T-helper 22 cell (primary cell): ENCODE results near the gene MOBP.
"Not testable (repeated sequence)": the region's sequence is repeated elsewhere in the genome, so short reads cannot be mapped to it uniquely, and the experiment has no call there.

ENCODE experiments used
- DNase-seq: peaks from one replicate; pipeline ENCODE4 v3.0.0-alpha.2; 2020; ENCODE audit warnings: low read depth

The MOBP gene

GRCh38 chr3:39453134-39453533 is 14.3 kb upstream of the MOBP start:
- DNase-seq: no peak

DNA sequence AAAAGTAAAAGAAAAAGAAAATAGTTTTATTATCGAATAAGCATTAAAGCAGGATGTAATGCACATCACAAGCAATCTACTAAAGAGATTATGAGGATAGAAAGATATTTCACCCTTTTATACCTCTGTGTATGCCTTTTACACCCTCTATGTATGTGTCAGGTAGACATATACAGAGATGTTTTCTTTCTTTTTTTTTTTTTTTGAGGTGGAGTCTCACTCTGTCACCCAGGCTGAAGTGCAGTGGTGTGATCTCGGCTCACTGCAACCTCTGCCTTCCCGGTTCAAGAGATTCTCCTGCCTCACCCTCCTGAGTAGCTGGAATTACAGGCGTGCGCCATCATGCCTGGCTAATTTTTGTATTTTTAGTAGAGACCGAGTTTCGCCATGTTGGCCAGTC is 13.6 kb upstream of the MOBP start:
- DNase-seq: not testable (repeated sequence)

GRCh38 chr3:39454591-39455217 is 12.8 kb upstream of the MOBP start:
- DNase-seq: no peak

DNA sequence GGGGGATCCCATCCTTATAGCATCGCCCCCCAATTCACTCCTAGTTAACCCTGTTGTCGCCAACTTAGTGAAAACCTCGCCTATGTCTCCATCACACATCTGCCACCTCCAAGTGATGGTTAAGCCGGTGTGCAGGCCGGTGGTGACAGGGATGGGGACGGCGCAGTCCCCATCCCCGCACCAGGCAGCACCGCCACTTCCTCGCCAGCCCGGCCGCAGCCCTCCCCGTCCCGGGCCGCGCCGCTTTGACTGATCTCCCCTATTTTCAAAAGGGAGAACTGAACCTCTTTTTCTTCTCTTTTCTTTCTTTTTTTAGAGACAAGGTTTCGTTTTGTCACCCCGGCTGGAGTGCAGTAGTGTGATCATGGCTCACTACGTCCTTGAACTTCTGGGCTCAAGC is 11.3 kb upstream of the MOBP start:
- no peak for DNase-seq

- no peak for DNase-seq
Measured at GRCh38 chr3:39457361-39457760, 10.1 kb upstream of the MOBP start.

DNA sequence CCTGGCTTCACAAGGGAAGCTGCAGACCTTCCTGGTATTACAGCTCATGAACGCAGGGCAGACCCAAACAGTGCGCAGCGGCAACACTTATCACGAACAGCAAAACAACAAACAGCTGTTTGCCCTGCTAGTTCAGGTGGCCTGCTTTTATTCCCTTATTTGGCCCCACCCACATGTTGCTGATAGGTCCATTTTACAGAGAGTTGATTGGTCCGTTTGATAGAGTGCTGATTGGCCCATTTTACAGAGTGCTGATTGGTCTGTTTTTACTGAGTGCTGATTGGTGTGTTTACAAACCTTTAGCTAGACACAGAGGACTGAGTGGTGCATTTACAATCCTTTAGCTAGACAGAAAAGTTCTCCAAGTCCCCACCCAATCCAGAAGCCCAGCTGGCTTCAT is 8.9 kb upstream of the MOBP start:
- DNase-seq: not testable (repeated sequence)

GRCh38 chr3:39460677-39461076 is 6.8 kb upstream of the MOBP start:
- DNase-seq: no peak

- DNase-seq: no peak
Measured at GRCh38 chr3:39463269-39463668, 4.2 kb upstream of the MOBP start.

DNA sequence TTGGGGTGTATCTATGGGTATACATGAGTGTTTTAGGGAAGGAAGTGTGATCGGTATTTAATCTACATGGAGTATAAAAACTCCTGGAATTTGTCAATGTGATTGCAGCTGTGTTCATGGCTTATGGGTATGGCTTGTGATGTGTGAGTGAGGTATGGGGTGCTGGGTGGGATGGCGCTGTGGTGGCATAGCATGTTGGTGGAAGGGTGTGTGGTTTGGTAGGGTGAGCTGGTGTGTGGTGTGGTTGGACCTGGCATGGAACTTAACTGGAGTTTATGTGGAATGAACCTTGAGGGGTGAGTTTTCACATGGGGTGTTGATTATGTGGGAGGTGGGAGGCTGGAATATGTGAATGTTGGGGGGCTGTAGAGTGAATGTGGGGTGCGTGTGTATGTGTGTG is 492 bp upstream of the MOBP start:
- DNase-seq: no peak

- DNase-seq: no peak
Measured at GRCh38 chr3:39468108-39468436, 592 bp downstream of the MOBP start.

DNA sequence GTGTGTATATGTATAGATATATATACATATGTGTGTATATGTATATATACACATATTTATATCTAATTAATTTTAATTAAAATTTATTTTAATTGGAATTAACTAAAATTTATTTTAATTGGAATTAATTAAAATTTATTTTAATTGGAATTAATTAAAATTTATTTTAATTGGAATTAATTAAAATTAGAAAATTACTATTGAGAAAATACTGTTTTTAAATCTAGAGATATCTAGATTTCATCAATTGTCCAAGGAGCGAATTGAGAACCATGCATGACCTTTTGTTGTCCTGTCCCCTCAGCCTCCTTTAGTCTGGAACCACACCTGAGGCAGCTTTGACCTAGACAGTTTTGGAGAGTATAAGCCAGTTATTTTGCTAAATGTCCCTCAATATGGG is 1.8 kb downstream of the MOBP start:
- no peak for DNase-seq

GRCh38 chr3:39469945-39470344 is 2.5 kb downstream of the MOBP start:
- no peak for DNase-seq

- no peak for DNase-seq
Measured at GRCh38 chr3:39471652-39472051, 4.2 kb downstream of the MOBP start.

DNA sequence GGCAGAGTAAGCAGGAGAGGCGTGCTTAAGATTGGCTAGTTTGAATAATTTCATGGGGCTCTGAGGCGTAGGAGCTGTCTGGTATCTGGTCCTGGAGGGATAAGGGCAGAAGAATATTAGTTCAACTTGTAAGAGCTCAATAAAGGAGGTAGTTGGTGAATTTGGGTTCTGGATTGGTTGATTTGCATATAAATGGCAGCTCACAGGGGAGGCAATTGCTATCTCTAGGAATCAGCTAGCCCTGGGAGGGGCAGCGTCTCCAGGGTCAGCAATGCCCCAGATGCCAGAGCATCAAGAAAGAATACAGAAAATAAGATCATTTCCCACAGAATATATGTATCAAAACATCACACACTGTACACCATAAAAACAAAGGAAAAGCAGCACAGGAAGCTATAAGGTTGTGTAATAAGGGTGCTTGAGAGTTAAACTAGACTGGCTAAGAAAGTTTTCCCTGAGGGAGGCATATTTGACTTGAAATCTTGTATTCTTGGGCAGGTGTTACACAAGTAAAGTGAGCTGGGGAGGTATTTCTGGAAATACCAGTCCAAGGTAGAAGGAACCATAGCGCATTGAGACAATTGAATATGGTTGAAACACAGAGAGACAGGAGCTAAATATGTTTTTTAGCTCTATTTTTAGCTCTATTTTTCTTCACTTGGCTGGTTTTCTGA is 6.1 kb downstream of the MOBP start:
- DNase-seq: no peak

DNA sequence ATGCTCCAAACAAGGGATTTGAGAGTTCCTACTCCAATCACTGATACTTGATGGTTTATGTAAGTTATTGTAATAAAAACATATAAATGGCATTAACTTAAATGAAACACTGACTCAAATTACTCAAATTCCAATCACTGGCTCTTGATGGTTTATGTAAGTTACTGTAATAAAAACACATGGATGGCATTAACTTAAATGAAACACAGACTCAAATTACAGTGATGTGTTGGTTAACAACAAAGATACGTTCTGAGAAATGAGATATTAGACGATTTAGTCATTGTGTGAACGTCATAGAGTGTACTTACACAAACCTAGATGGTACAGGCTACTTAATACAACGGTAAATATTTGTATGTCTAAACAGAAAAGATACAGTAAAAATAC is 6.6 kb downstream of the MOBP start:
- DNase-seq: no peak

DNA sequence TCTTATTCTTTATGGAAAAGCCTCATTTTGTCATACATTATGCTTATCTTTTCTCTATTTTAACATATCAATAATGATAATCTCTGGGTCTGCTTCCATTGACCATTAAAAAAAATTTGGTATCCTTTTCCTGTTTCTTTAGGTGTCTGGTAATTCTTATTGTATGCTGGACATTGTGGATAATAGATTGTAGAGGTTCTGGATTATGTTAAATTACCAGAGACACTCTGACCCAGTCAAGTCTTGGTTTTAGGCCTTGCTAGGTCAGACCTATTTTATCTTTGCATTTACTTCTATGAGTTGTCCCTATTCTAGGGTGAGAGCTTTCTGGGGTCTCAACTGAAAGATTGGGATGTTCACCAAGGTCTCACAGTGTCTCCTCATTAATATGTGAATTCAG is 9.3 kb downstream of the MOBP start:
- no peak for DNase-seq

DNA sequence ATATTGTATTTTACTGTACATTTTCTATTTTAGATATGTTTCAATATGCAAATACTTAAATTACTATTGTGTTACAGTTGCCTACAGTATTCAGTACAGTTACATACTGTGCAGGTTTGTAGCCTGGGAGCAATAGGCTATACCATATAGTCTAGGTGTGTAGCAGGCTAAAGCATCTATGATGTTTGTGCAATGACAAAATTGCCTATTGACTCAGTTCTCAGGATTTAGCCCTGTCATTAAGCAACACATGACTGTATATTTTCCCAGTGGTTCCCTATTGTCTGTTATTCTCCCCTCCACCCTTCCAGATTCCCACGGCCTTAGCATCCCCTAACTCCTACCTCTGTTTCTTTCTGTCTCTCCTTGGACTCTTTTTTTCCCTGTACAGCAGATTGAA is 10.7 kb downstream of the MOBP start:
- DNase-seq: no peak

DNA sequence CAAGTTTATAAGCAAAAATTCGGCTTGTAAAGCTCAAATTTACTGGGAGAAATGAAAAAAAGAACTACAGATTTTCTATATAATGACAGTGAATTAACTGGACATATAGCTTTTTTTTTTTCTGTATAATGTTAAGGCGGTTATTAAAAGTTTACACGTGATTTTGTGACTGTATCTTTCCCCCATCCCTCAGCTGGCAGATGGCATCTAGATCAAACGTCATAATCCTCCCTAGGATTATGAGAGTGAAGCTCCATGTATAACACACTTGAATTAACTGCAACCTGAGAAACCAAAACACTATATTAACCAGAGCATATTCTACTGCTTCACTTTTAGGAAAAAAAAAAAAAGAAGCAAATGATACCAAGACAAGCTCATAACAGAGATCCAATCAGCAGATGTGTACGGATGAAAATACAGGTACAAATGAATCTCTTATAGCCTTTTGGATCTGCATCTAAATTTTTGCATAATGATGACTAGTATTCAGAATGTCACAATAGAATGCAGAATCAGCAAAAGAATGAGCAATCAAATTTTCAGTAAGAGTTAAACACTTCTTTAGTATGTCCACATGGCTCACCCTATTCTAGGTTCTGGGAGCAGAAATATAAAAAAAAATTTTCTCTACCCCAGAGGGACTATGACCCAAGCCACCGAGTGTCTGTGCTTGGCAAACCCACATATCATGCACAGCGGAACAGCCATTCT is 12.4 kb downstream of the MOBP start:
- DNase-seq: no peak

DNA sequence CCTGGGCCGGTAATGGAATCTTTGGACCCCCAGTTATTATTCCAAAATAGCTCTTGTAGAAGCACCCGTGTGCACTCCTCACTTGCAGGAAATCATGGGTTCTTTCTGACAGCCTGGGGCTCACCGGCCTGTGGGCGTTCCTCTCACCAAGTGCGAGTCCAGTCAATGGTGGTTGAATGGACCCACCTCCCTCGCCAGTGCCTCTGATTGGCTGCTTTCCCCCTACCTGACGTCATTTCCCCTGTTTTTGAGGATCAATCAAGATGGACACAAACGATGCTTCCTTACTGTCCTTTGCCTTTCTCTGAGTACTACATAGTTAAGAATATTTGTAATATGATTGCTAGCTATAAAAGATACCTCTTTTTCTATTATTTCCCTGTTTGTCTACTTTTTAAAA is 18.1 kb downstream of the MOBP start:
- DNase-seq: no peak

GRCh38 chr3:39491014-39491413 is 23.5 kb downstream of the MOBP start:
- DNase-seq: no peak

DNA sequence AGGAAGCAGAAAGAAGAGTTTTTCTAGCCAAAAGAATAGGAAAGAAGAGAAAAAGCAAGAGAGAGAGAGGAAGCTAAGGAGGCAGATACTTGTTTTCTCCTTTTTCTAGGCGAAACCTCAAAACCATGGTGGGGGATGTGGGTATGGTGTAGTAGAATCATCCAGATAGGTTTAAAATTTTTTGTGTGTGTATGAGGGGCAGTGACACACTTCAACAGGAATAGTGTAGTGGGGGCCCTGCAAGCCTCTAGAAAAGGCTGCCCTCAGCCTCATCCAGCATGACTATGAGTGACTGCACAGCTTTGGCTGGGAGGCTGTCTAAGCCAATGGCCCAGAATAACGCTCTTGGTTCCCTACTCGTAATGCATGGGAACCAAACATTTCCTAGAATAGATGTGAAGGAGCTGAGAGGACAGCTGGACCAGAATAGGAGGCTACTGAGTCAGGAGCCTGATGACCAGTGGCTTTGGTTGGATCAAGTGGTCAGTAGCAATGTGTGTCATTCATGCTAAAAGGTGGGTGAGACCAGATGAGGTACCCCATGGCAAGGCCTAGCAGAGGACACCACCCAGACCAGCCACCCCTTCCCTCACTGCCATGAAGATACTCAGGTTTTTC is 24.4 kb downstream of the MOBP start:
- DNase-seq: no peak

DNA sequence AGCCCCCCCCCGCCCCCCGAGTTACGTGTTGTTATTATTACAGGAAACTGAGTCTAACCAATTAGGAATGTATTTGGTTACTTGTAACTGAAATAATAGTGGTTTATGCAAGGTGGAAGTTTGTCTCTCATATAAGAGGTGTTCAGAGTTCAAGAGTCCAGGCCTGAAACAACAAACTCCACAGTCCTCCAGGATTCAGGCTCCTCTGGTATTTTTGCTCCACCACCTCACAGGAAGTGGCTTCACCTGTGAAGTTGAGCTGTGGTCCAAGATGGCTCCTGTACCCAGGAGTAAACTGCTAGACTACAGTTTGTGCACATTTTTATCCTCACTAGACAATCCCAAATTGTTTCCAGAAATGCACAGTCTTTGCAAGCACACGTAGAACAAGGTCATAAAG is 27.3 kb downstream of the MOBP start:
- no peak for DNase-seq

DNA sequence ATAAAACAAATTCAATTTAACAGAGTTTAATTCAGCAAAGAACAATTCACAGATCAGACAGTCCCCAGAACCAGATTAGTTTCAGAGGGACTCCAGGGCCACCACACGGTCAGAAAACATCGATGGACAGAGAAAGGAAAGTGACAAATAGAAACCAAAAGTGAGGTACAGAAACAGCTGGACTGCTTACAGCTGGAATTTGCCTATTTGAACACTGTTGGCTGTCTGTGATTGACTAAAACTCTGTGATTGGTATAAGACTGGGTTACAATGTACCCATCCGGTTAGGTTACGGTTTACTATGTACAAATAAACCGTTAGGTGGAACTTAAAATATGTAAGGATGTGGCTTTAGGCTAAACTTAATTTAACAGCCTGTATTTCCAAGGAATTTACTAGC is 30.3 kb downstream of the MOBP start:
- no peak for DNase-seq
